HG03575 (cell line): ENCODE measurements around the gene UVSSA.
"Not testable (repeated sequence)": the region's sequence is repeated elsewhere in the genome, so short reads cannot be mapped to it uniquely, and the experiment has no call there.

Experiments
- ATAC-seq: cut with Tn5 transposase; IDR thresholded peaks from one replicate; pipeline ENCODE4 v1.9.1; 2021; ENCODE audit not compliant: unreplicated experiment, insufficient number of reproducible peaks, low FRiP score; ENCODE audit errors: extremely low read depth

The UVSSA gene

DNA sequence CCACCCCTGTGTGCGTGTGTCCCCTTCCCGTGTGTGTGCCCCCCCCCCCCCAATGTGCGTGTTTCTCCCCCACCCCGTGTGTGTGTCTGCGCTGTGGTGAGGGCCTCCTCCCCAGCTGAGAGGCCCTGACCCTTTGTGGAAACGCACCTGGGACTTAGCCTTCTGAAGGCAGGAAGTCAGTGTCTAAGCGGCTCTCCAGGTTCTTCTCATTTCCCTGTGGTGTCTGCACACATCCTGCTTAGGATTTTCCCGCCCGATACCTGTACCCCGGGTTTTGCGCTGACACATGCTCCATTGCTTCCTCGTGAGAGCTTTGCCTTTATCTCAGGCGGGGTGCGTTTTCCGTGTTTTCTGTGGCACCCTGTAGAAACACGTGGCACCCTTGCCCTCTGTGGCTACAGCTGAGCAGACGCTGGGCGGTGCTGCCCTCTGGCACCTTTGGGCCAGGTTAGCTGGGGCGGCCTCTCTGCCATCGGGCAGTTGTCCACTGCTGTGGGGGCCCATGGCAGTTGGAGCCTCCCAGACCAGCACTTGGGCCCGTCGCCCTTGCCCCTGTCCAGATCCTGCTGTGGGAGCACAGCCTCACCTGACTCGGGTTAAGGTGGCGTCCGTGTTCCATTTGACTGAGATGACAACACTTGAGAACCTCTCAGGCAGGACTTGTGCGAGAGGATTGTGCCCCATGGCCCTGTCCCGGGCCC is 31.0 kb upstream of the UVSSA start:
- no peak for ATAC-seq

DNA sequence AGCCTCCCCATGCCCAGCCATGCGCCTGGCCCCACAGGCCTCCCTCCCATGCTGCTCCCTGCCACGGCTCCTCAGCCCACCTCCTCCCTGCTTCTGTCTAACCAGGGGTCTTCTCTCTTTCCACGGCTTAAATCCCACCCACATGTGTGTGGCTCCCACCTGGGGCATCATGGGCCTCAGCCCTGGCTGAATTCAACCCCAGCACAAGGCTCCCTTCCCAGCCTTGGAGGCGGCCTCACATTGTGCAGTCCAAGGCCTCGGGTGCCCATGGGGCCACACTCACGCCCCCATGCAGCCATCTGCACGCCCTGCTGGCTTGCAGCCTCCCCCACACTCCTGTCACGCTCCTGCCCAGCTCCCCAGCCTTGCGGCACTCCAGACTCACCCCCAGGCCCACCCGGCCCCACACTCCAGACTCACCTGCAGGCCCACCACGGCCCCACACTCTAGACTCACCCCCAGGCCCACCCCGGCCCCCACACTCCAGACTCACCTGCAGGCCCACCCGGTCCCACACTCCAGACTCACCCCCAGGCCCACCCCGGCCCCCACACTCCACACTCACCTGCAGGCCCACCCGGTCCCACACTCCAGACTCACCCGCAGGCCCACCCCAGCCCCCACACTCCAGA is 30.4 kb upstream of the UVSSA start:
- no peak for ATAC-seq

DNA sequence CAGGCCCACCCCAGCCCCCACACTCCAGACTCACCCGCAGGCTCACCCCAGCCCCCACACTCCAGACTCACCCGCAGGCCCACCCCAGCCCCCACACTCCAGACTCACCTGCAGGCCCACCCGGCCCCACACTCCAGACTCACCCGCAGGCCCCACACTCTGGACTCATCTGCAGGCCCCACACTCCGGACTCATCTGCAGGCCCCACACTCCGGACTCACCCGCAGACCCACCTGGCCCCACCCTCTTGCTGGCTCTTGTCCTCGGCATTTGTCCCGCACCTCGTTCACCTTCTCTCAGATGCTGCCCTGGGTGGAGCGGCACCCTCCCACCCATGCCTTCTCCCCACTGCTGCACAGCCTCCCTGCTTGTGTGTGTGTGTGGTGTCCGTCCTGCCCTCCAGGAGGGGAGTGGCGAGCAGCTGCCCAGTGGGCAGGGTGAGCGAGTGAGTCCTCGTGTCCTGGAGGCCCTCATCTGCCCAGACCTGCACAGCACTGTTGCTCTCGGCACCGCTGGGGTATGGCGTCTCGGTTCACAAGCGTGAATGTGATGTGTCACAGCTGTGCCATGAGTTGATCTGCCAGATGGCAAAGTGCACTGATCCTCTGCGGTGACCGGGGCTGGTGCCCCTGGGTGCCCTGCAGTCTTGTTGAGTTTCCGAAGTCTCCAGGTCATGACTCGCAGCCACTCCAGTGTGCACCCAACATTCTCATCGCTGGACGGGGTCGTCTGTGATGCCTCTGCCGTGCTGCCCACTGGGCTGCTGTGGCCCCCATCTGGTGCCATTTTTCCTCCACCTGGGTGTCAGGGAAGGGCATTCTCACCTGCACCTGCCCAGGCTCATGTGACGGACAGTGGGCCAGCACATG is 29.6 kb upstream of the UVSSA start:
- no peak for ATAC-seq

DNA sequence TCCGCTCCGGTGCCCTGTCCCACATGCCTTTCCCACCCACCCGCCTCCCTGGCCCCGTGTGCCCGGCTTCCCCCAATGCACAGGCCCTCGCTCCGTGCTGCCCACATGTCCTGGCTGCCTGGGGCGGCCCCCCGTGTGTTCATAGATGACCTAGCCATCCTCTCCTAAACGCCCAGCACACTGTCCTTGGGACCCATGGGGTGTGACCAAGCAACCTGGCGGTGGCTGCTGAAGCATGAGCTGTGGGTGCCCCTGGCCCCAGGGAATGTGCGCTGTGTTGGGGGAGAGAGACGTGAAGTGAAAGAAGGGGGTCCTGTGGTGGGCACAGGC is 29.0 kb upstream of the UVSSA start:
- ATAC-seq: no peak

DNA sequence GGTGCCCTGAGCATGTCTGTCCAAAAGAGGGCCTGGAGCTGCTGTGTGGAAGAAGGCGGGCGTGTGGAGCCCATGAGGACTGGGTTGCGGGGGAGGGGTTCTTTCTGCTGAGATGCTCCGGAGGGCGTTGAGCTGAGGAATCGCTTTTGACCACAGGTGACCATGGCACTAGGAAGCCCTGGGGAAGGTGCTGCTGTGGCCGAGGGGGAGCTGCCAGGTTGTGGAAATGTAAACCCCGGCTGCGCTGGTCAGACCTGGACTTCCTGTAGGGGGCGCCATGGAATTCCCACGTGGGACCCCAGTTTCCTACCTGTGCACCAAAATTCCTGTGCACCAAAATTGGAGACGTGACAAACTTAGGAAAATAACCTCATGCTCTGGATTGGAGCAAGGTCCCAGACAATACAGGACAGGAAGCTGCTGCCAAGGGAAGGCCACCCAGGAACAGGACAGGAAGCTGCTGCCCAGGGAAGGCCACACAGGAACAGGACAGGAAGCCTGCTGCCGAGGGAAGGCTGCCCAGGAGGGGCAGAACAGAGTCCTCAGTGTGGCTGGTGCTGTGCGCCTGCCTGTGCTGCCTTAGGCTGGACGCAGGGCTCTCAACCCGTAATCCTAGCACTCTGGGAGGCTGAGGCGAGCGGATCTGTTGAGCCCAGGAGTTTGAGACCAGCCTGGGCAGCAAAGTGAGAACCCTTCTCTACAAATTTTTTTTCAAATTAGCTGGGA is 28.4 kb upstream of the UVSSA start:
- ATAC-seq: no peak

DNA sequence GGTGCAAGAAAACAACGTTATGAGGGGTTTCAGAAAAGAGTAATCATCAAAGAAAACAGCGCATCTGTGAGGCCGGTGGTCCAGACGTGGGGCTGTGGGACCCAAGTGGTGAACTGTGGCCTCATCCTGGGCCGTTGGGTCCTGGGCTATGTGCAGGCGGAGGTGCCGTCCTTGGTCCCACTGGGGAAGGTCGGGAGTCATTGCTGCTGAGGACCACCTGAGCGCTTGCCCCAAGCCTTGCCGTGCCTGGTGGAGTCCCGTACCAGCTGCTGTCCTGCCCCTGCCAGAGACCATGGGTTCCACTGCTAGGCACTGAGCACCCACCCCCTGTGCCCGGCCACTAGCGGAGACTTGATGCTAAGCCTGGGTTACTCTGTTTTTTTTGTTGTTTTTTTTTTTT is 25.5 kb upstream of the UVSSA start:
- no peak for ATAC-seq

DNA sequence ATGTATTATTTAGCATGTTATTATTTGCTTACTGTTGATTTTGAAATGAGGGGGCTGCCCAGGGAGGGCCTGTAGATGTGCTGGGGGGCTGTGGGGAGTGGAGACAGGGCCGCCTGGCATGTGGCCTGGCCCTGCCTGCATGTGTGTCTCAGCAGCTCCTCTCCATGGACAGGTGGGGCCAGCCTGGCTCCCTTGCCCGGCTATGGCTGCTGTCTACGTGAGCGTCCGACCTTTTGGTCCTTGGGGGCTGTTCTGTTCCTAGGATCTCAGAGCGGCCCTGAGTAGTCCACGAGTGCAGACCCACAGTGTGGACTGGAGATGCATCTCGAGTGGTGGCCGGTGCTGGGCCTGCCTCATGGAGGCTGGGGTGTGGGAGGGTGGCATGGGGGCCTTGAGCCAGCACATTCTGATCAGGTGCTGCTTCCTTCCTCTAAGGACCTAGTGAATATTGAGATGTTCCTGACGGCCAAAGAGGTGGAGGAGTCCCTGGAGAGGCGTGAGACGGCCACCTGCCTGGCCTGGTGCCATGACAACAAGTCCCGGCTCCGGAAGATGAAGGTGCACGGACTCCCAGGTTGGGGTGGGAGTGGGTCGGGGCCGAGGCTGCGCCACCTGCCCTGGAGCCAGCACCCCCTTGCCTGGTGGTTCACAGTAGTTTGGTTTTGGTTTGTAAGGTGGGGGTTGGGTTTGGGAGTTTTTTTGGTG is 24.9 kb upstream of the UVSSA start:
- no peak for ATAC-seq

DNA sequence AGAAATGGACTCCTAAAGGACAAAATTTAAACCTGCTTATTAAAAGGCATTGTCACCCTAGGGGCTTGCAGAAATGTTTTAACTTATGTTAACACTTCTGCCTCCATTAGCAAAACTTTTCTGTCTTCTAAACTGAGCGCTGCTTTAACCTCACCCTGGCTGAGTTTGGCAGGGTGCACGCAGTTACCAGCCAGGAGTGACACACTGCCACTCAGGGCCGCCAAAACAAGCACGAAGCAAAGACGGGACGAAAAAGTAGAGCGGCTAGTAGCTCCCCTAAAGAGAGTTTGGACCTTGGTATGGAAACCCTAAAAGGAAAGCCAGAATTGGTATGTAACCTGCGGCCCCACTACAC is 23.8 kb upstream of the UVSSA start:
- ATAC-seq: no peak

DNA sequence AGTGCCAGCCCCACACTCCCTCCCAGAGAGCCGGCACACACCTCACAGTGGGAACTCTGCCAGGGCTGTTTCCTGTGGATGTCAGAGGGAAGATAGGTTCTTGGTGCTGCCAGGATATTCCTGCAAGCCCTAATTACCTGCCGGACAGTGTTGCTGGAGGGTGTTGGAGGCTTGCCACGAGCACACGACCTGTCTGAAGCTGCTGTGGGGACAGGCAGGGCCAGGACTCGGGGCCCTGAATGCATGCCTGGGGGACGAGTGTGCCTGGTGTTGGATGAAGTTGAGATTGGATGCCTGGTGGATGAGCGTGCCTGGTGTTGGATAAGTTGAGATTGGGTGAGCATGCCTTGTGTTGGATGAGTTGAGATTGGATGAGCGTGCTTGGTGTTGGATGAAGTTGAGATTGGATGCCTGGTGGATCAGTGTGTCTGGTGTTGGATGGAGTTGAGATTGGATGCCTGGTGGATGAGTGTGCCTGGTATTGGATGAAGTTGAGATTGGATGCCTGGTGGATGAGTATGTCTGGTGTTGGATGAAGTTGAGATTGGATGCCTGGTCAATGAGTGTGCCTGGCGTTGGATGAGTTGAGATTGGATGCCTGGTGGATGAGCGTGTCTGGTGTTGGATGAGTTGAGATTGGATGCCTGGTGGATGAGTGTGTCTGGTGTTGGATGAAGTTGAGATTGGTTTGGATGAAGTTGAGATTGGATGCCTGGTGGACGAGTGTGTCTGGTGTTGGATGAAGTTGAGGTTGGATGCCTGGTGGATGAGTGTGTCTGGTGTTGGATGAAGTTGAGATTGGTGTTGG is 23.2 kb upstream of the UVSSA start:
- no peak for ATAC-seq

DNA sequence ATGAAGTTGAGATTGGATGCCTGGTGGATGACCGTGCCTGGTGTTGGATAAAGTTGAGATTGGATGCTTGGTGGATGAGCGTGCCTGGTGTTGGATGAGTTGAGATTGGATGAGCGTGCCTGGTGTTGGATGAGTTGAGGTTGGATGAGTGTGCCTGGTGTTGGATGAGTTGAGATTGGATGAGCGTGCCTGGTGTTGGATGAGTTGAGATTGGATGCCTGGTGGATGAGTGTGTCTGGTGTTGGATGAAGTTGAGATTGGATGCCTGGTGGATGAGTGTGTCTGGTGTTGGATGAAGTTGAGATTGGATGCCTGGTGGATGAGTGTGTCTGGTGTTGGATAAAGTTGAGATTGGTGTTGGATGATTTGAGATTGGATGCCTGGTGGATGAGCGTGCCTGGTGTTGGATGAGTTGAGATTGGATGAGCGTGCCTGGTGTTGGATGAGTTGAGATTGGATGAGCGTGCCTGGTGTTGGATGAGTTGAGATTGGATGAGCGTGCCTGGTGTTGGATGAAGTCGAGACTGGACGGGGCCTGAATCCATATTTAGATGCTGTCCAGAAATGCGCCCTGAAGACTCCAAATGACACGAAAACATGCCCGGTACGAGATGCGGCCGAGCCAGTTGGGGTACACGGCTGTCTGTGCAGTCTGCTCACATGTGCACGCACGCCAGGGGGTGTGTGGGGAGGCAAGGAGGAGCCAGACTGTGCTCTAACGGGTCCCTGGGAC is 22.4 kb upstream of the UVSSA start:
- ATAC-seq: not testable (repeated sequence)

DNA sequence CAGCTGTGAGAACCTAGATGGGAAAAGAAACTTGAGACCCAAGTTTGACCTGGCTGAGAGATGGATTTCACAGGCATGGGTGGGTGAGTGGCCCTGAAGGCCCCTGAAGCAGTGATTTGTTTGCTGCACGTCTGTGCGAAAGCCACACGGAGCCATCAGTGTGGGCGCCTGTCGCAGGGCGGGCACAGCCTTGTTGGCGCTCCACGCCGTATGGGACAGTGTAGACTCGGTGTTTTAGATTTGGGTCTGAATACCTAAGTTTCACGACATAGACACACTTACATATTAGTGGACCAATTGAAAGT is 21.9 kb upstream of the UVSSA start:
- ATAC-seq: no peak

DNA sequence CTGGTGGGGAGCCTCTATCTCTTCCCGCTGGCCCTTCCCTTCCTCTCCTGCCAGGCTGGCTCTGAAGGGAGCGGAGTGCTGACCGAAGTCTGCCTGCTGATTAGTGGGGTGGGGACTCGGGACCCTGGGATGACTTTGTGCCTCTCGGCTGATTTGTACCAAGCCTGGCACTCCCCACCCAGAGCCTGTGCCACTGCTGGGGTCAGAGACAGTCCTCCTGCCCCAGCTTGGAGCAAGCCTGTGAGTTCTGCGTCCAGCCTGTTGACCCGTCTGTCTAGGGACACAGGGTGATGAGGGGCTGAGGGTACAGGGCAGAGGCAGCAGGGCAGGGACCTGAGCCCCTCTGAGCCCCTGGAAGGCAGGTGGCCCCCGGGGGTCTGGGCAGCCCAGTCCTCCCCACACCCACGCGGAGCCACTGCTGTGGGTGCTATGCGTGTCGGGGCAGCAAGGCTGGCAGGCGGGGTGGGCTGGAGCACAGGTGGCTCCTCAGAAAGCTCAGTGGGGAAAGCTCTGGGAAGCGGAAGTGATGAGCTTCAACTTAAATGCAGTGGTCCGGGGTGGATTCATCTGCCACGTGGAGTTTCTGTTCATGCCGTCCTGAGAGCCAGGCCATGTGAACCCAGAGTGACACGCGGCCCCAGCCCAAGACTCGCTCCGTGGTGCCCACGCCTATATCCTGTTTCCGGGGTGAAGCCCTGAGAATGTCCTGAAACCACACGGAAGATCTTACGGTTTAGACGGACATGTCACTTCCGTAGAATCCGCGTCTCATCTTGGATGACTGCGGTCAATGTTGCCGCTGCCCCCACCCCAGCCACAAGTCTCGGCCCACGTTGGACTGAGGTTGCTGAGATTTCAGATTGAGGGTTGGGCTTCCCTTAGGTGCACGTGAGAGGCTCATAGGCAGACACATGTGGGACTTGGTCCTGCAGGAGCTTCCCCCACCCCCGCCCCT is 21.1 kb upstream of the UVSSA start:
- no peak for ATAC-seq

DNA sequence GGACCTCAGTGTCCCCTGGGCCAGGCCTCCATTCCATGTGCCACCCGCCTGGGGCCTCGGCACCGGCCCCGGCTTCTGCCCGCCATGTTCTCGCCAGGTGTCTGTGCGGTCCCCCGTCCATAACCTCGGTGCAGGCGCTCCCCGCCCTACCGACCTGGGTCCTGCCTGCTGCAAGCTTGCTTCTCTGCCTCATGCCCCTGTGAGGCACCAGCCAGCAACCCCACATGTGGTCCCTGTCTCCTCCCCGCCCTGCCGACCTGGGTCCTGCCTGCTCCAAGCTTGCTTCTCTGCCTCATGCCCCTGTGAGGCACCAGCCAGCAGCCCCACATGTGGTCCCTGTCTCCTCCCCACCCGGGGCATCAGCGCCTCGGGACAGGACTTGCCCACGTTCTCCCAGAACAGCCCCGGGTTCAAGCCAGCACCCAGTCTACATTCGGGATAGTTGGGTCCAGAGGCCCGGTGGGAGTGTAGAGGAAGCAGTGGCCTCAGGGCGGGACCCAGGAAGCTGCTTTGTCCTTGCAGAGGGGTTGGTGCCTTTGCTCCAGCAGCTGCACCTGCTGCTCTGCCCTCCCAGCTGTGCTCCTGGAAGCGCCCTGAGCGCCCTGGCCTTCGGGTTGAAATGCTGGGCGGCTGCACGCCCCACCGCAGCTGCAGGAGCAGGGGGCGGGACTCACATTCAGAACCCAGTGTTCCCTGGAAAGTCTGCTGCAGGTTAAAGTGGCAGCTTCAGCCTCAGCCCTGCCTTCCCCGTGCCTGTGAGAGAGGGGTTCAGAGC is 20.1 kb upstream of the UVSSA start:
- no peak for ATAC-seq

DNA sequence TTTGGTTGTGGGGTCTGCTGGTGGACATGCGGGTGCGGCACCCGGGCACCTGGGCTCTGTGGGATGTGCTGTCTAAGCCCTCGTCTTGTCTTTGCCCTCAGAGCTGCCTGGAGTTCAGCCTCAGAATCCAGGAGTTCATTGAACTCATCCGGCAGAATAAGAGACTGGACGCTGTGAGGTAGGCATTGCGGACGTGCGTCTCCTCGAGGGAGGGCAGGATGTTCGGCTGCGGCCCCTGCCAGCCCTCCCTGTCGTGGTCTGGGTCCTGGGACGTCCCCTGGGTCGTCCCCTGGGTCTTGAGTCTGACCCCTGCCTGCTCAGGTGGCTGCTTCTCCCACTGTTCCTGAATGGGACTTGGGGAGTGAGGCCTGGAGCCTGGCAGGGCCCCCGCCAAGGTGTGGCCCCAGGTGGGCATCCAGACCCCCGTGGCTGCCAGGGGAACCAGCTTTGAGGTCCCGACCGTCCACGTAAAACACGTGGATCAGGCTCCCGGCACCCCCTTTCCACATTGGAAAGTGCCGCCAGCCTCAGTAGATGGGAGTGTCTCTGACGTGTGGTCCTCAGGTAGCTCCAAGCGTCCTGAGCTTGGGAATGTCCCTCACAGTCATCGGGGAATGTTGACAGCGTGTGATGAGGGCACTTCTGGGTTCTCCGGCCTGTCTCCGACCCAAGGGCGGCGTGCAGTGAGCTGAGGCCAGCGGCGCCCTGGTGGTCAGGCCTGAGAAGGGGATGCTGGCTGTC is 19.3 kb upstream of the UVSSA start:
- ATAC-seq: no peak

DNA sequence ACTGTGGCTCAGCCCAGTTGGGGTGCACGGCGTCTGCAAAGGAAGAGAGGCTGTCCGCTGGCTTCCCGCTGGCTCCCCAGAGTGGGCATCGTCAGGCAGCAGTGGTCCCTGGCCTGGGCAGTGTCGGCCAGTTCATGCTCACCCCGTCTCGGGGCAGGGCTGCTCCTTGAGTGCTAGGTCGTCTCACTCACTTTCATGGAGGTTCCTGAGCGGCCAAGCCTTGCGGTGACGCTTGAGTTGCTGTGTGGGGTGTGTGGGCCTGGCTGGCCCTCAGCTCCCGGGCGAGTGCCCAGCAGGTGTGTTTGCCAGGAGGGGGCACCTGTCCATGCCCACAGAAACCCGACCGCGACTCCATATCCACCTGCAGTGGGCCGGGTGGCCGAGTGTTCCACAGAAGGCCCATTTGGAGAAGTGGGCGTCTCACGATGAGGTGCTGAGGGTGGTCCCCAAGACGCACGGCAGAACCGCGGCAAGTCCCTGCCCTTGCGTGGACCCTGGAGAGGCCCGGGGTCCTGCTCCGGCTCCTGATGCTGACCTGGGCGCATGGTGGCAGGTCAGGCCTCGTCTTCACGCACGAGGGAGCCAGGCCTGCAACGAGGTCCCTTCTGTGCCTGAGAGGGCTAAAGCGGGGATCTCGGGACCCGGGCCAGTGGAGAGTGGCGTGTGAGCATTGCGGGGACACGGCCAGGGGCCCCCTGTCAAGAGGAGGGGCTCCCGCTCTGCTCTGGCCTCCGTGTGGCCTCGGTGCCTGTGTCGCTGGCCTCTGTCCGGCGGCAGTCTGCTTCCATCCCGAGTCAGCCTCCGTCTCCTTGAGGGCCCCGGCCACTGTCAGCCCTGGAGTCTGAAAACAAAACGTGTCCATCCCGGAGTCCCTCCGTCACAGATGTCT is 18.5 kb upstream of the UVSSA start:
- no peak for ATAC-seq
